Measurements from ENCODE around the gene TMEM270. TPM values are rescaled to one million over a fixed set of nuclear protein-coding genes. Genes with fewer than 3 reads are reported as not detected.

Gene TMEM270
- polyA plus RNA-seq, 1 of the 3 experiments (the other 2 are of a cell fraction): 0.71 TPM

GRCh38 chr7:73909051-73909941 lies 48.3 kb downstream of the TMEM270 start (continued):
- TF ChIP-seq ZBTB33 (IDR thresholded peaks at IDR 0.05; ENCODE audit: borderline replicate concordance, low read depth): no peak

GRCh38 chr7:73909996-73910395 lies 49.0 kb downstream of the TMEM270 start:
- Histone ChIP-seq H3K9me2 (no peaks in the 10 kb centered on the region), H3K4me1 (ENCODE audit: control insufficient read depth in 1 of 2, insufficient read depth in 2 of 2, low read depth in 1 of 2, low read length in 1 of 2) (no peaks in the 10 kb centered on the region; a peak in 1 of 4 replicates)

More at GRCh38 chr7:73909996-73910395, 49.0 kb downstream of the TMEM270 start:
- no peak overlapping the region for H3K27ac ChIP-seq (ENCODE audit: low read depth in 2 of 2, low read length in 1 of 2)
- ChIA-PET CTCF (interaction anchor here (0.8 to 1.4 kb wide), 2 partner anchors 117 to 175 kb away, joined by 3 to 4 read pairs; no protein-coding TSS in a partner anchor), POLR2A (no interaction called here)
- H3K36me3 ChIP-seq (replicated peaks in 1 of 2; ENCODE audit: control insufficient read depth in 1 of 2, insufficient read depth in 2 of 2, low read length in 1 of 2): no peaks in the 10 kb centered on the region
- peaks cover 2% of the 10 kb centered on the region for H3F3A ChIP-seq (replicated peaks; ENCODE audit: insufficient read depth)
- TF ChIP-seq, protein P1, sequence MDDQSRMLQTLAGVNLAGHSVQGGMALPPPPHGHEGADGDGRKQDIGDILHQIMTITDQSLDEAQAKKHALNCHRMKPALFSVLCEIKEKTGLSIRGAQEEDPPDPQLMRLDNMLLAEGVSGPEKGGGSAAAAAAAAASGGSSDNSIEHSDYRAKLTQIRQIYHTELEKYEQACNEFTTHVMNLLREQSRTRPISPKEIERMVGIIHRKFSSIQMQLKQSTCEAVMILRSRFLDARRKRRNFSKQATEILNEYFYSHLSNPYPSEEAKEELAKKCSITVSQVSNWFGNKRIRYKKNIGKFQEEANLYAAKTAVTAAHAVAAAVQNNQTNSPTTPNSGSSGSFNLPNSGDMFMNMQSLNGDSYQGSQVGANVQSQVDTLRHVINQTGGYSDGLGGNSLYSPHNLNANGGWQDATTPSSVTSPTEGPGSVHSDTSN (IDR thresholded peaks at IDR 0.05): no peak
- TF ChIP-seq MXI1 (IDR thresholded peaks at IDR 0.05; ENCODE audit: low read depth, low read length): no peak
- TF ChIP-seq NFIC (IDR thresholded peaks at IDR 0.05; ENCODE audit: borderline replicate concordance): no peak
- TF ChIP-seq RXRA (IDR thresholded peaks at IDR 0.05; ENCODE audit: borderline replicate concordance, low read depth): no peak
- TF ChIP-seq JUND (IDR thresholded peaks at IDR 0.05): no peak
- TF ChIP-seq YY1 (IDR thresholded peaks at IDR 0.05; ENCODE audit: low read depth): no peak
- no peak for TF ChIP-seq MAX (IDR thresholded peaks at IDR 0.05; ENCODE audit: low read depth)
- TF ChIP-seq SIN3A (IDR thresholded peaks at IDR 0.05; ENCODE audit: borderline replicate concordance, low read depth, low read length): no peak
- TF ChIP-seq RFX5 (IDR thresholded peaks at IDR 0.05; ENCODE audit: low read length): no peak
- no peak for TF ChIP-seq ELF1 (IDR thresholded peaks at IDR 0.05)
- no peak for TF ChIP-seq FOXM1 (IDR thresholded peaks at IDR 0.05; ENCODE audit: low read depth)
- no peak for TF ChIP-seq TAF1 (IDR thresholded peaks at IDR 0.05; ENCODE audit: borderline replicate concordance, low read depth, low read length)
- no peak for TF ChIP-seq EP300 (IDR thresholded peaks at IDR 0.05; ENCODE audit: borderline replicate concordance in 1 of 2, low read depth in 1 of 2, low read length in 1 of 2)
- no peak for TF ChIP-seq EZH2phosphoT487 (IDR thresholded peaks at IDR 0.05; ENCODE audit: borderline replicate concordance, low read depth)
- TF ChIP-seq GABPA (IDR thresholded peaks at IDR 0.05; ENCODE audit: low read depth): no peak
- TF ChIP-seq, protein P2, sequence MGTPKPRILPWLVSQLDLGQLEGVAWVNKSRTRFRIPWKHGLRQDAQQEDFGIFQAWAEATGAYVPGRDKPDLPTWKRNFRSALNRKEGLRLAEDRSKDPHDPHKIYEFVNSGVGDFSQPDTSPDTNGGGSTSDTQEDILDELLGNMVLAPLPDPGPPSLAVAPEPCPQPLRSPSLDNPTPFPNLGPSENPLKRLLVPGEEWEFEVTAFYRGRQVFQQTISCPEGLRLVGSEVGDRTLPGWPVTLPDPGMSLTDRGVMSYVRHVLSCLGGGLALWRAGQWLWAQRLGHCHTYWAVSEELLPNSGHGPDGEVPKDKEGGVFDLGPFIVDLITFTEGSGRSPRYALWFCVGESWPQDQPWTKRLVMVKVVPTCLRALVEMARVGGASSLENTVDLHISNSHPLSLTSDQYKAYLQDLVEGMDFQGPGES (IDR thresholded peaks at IDR 0.05; ENCODE audit: low read depth, low read length): no peak
- no peak overlapping the region for H3K9ac ChIP-seq
- H4K20me1 ChIP-seq (ENCODE audit: insufficient read depth): no peaks in the 10 kb centered on the region
- 93% methylated on average over 4 of the region's 7 CpGs for WGBS (ENCODE audit: low lambda C conversion rate)
- no peak overlapping the region for H3K4me2 ChIP-seq
- no peaks in the 10 kb centered on the region for H3K79me2 ChIP-seq (ENCODE audit: insufficient read depth)
- DNase-seq: no peak
- no peak overlapping the region for H2AFZ ChIP-seq (ENCODE audit: low read depth)
- H3K4me3 ChIP-seq (ENCODE audit: low read depth in 2 of 2, low read length in 1 of 2): no peak overlapping the region
- H3K9me3 ChIP-seq: no peaks in the 10 kb centered on the region
- H3K27me3 ChIP-seq (ENCODE audit: insufficient read depth): no peaks in the 10 kb centered on the region

All from SK-N-SH (cell line).